ENCODE results near the gene SPAG9. TPM values are rescaled to one million over a fixed set of nuclear protein-coding genes. Genes with fewer than 3 reads are reported as not detected.
"Not testable (repeated sequence)": the region's sequence is repeated elsewhere in the genome, so short reads cannot be mapped to it uniquely, and the experiment has no call there.

SPAG9 gene
- total RNA-seq, 1 experiment from 2014 or later, result 74.3 TPM

GRCh38 chr17:51142597-51142996, 21.9 kb upstream of the SPAG9 start:
- DNase-seq (ENCODE audit: low spot score), result no peak

DNA sequence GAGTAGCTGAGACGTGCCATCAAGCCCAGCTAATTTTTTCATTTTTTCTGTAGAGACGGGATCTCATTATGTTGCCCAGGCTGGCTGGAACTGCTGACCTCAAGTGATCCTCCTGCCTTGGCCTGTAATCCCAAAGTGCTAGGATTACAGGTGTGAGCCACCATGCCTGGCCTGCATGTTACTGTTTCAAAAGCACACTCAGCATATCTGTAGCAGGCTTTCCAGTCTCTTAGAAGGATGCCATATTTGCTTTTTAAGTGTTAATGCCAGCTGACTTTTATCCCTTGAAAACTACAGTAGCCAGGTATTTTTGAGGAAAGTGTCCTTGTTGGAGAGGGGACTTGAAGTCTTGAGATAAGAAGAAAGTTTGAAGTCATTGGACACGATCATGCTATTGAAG, 15.3 kb upstream of the SPAG9 start:
- DNase-seq (ENCODE audit: low spot score), result no peak

DNA sequence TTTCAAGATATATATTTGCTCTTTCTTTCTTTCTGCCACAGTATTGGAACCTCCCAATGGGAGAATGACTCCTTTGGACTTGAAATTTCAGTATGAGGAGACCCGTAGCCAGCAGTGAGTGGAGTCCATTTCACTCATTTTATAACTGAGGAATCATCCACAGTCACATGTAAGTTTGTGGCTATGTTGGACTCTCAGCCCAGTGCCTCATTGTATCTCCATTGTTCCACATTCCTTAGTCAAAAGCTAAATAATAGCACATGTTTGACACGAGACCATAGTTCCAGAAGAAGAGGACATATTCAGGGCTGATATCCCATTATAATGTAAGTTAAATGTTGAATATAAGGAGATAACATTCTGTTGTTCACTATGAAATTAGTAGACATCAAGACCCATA, 12.7 kb upstream of the SPAG9 start:
- DNase-seq (ENCODE audit: low spot score), result no peak

- DNase-seq (ENCODE audit: low spot score), result peak; percentile 22
These were observed 12.3 kb upstream of the SPAG9 start for GRCh38 chr17:51132964-51133319.

DNA sequence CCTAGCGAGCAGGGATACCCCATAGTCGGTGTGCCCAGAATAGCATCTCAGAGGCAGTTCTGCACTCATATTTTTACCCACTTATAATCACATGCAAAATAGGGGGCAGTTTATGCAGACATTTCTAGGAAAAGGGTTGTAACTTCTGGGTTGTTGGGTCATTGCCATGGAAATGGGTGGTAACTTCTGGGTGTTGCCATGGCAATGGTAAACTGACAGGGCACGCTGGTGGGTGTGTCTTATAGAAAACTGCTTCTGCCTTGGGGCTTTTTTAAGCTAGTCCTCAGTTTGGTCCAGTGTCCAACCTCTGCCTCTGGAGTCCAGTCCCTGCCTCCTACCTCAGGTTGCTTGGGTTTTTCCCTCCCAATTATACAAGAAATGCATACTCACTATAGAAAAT, 7.4 kb upstream of the SPAG9 start:
- peak; percentile 25 for DNase-seq (ENCODE audit: low spot score)

DNA sequence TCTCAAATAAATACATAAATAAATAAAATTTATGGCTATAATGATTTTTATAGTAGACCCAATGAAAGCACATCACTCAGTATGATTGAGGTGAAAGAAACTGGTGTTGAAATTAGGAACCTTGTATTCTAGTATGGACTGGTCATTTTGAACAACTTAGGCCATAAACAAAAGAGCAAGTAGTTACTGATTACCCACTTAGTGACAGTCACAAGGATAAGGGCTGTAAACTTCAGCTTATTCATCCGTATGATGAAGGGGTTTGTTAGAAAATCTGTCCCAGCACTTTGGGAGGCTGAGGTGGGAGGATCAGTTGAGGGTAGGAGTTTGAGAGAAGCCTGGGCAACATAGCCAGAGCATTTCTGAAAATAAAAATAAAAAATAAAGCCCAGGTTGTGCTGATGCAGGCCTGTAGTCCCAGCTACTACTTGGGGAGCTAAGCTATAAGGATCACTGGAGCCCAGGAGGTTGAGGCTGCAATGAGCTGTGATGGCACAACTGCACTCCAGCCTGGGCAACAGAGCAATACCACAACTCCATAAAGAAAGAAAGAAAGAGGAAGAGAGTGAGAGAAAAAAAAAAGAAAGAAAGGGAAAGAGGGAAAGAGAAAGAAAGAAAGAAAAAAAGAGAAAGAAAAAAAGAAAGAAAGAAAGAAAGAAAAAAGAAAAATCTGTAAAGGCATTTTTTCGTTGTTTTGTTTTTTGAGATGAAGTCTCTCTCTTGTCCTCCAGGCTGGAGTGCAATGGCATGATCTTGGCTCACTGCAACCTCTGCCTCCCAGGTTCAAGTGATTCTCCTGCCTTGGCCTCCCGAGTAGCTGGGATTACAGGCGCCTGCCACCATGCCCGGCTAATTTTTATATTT, 4.2 kb upstream of the SPAG9 start:
- DNase-seq (ENCODE audit: low spot score), result no peak

DNA sequence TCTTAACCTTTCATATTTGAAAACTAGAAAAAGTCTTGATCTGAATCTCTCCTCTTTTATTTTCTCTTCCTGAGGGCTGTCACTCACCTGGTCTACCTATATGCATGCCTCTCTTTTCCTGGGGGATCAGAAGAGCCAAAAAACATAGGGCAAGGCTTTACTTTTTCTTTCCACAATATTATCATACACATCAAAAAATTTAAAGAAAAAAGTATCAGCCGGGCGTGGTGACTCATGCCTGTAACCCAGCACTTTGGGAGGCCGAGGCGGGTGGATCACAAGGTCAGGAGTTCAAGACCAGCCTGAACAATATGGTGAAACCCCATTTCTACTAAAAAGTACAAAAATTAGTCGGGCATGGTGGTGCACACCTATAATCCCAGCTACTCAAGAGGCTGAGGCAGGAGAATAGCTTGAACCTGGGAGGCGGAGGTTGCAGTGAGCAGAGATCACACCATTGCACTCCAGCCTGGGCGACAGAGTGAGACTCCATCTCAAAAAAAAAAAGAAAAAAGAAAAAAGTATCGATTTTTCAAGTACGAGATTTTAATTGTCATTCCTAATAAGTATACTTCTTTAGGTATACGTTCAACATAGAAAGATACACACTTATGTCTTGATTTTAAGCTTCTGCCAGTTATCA, 1.9 kb upstream of the SPAG9 start:
- DNase-seq (ENCODE audit: low spot score), result not testable (repeated sequence)

GRCh38 chr17:51121620-51122472, 1.2 kb upstream of the SPAG9 start:
- peak; percentile 99 for DNase-seq (ENCODE audit: low spot score)

- DNase-seq (ENCODE audit: low spot score), result no peak
These were observed 320 bp downstream of the SPAG9 start for GRCh38 chr17:51120357-51120738.

- peak; percentile 41 for DNase-seq (ENCODE audit: low spot score)
These were observed 982 bp downstream of the SPAG9 start for GRCh38 chr17:51119415-51120356.

GRCh38 chr17:51118330-51119195, 2.1 kb downstream of the SPAG9 start:
- no peak for DNase-seq (ENCODE audit: low spot score)

DNA sequence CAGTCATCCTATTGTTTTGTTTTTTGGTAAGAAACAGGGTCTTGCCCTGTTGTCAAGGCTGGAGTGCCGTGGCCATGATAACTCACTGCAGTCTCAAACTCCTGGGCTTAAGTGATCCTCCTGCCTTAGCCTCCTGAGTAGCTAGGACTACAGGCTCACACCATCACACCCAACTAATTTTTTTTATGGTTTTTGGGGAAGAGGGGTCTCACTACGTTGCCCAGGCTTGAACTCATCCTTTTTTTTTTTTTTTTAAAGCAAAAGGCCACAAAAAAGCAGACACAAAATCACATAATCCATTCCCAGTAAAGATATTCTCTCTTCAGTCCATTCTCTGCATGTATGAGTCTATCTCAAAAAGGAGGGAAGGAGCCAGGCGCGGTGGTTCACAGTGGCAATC, 5.5 kb downstream of the SPAG9 start:
- DNase-seq (ENCODE audit: low spot score), result no peak

DNA sequence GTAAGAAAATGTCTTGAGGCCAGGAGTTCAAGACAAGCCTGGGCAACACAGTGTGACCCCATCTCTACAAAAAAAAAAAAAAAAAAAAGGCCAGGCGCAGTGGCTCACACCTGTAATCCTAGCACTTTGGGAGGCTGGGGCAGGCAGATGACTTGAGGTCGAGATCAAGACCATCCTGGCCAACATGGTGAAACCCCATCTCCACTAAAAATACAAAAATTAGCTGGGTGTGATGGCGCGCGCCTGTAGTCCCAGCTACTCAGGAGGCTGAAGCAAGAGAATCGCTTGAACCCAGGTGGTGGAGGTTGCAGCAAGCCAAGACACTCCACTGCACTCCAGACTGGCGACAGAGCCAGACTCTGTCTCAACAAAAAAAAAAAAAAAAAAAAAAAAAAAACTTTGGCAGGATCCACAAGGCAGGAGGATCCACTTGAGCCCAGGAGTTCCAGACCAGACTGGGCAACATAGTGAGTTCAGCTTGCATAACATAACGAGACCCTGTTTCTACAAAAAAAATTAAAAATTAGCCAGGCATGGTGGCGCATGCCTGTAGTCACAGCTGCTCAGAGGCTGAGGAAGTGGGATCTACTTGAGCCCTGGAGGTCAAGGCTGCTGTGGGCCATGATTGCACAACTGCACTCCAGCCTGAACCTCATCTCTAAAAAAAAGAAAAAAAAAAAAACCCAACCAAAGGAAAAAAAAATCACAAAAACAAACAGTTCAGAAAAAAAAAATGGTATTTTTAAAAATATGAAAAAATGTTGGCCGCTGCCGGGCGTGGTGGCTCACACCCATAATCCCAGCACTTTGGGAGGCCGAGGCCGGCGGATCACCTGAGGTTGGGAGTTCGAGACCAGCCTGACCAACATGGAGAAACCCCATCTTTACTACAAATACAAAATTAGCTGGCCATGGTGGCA, 8.1 kb downstream of the SPAG9 start:
- DNase-seq (ENCODE audit: low spot score), result not testable (repeated sequence)

DNA sequence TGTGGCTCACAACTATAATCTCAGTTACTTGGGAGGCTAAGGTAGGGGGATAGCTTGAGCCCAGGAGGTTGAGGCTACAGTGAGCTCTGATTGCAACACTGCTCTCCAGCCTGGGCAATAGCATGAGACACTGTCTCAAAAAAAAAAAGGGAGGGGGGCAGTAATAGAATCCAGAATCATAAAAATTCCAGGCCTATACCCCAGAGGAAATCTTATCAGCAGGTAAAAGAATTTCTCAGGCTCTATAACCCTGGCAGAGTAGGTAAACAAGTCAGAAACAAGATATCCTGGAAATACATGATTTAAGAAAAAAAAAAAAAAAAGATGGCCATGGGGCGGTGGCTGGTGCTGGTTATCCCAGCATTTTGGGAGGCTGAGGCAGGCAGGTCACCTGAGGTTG, 12.9 kb downstream of the SPAG9 start:
- no peak for DNase-seq (ENCODE audit: low spot score)

GRCh38 chr17:51103451-51103850, 17.2 kb downstream of the SPAG9 start:
- DNase-seq (ENCODE audit: low spot score), result no peak

- no peak for DNase-seq (ENCODE audit: low spot score)
These were observed 17.6 kb downstream of the SPAG9 start for GRCh38 chr17:51103050-51103449.

DNA sequence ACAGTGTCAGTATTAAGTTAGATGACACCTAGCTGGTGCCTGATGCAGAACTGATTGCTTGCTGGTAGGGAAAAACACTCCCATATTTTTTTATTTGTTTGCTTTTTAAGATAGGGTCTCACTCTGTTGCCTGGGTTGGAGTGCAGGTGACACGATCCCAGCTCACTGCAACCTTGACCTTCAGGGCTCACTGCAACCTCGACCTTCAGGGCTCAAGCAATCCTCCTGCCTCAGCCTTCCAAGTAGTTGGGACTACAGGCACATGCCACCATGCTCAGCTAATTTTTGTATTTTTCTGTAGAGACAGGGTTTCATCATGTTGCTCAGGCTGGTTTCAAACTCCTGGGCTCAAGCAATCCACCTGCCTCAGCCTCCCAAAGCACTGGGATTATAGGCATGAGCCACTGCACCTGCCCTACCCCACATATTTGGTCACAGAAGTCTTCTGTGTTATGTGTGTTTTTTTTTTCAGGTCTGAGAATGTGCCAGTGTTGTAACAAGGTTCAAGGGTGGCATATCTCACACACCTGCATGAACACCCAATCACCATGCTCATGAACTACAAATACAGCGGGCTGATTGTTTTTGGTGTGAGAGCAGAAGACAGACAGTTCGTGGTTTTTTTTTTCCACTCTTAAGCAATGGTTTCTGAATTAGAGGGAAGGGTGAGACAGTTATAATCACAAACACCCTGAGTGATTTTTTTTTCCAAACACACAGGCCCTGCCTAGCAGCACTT, 22.8 kb downstream of the SPAG9 start:
- no peak for DNase-seq (ENCODE audit: low spot score)

DNA sequence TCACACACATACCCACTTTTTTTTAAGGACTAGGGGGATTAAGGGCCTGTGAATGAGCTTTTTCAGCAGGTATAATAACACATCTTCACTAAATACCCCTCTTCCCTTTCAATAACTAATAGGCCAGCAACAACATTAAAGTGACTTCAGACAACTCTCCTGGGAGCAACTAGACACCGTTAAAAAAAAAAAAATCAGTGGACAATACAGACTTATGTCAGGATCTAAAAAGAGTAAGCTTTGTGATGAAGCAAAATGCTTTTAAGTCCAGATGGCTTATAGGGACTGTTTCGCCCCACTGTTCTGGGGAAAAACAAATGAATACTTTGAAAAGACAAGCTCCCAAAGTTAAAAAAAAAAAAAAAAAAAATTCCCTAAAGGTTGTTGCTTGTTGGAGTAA, 29.0 kb downstream of the SPAG9 start:
- no peak for DNase-seq (ENCODE audit: low spot score)

DNA sequence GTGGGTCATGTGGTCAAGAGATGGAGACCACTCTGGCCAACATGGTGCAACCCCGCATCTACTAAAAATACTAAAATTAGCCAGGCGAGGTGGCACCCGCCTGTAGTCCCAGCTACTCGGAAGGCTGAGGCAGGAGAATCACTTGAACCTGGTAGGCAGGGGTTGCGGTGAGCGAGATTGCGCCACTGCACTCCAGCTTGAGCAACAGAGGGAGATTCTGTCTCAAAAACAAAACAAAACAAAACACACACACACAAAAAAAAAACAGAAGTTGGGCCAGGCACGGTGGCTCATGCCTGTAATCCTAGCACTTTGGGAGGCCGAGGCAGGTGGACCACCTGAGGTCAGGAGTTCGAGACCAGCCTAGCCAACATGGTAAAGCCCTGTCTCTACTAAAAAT, 31.8 kb downstream of the SPAG9 start:
- DNase-seq (ENCODE audit: low spot score), result not testable (repeated sequence)

Data from A172 (cell line).